MM.1S (cell line): ENCODE results near the gene CAV1.

Experiments
- DNase-seq: peaks from one replicate; pipeline ENCODE4 v3.0.0-alpha.2; 2015
- H2AFZ ChIP-seq: fragments of 300-600 bp; sonication (generic); 2 replicates; pipeline ENCODE4 v1.6.0; 2016; ENCODE audit warnings: antibody characterized with exemption, low read length
- H3F3A ChIP-seq: fragments of 300-600 bp; sonication (generic); 2 replicates; pipeline ENCODE4 v1.6.1; 2016; ENCODE audit warnings: mild to moderate bottlenecking, antibody characterized with exemption, low read length, moderate library complexity, mixed read lengths; ENCODE audit not compliant: insufficient read depth
- H3K27ac ChIP-seq: fragments of 300-600 bp; sonication (generic); 2 replicates; pipeline ENCODE4 v1.5.1; 2016; ENCODE audit warnings: mild to moderate bottlenecking, low read length
- H3K27me3 ChIP-seq: fragments of 300-600 bp; sonication (generic); replicated peaks from 2 replicates; pipeline ENCODE4 v1.6.0; 2016; ENCODE audit warnings: low read length; ENCODE audit not compliant: insufficient read depth
- H3K36me3 ChIP-seq: fragments of 300-600 bp; sonication (generic); replicated peaks from 2 replicates; pipeline ENCODE4 v1.6.1; 2016; ENCODE audit warnings: mild to moderate bottlenecking, low read length, mixed read lengths; ENCODE audit not compliant: insufficient read depth
- H3K4me1 ChIP-seq: fragments of 300-600 bp; sonication (generic); 2 replicates; pipeline ENCODE4 v1.6.1; 2016; ENCODE audit warnings: low read length, mixed read lengths
- H3K4me2 ChIP-seq: fragments of 300-600 bp; sonication (generic); 2 replicates; pipeline ENCODE4 v1.6.0; 2016; ENCODE audit warnings: low read depth, low read length
- H3K4me3 ChIP-seq: fragments of 300-600 bp; sonication (generic); 2 replicates; pipeline ENCODE4 v1.5.1; 2016; ENCODE audit warnings: low read length, mixed read lengths
- H3K79me2 ChIP-seq: fragments of 300-600 bp; sonication (generic); 2 replicates; pipeline ENCODE4 v1.6.1; 2016; ENCODE audit warnings: mixed run types, low read length, mixed read lengths
- H3K9ac ChIP-seq: fragments of 300-600 bp; sonication (generic); 2 replicates; pipeline ENCODE4 v1.6.1; 2016; ENCODE audit warnings: low read length, mixed read lengths
- H3K9me2 ChIP-seq: fragments of 300-600 bp; sonication (generic); replicated peaks from 2 replicates; pipeline ENCODE4 v1.6.1; 2016; ENCODE audit warnings: mild to moderate bottlenecking, low read length, mixed read lengths; ENCODE audit not compliant: insufficient read depth
- H3K9me3 ChIP-seq: fragments of 300-600 bp; sonication (generic); replicated peaks from 2 replicates; pipeline ENCODE4 v1.6.1; 2016; ENCODE audit warnings: mild to moderate bottlenecking, low read length, mixed read lengths; ENCODE audit not compliant: insufficient read depth
- H4K20me1 ChIP-seq: fragments of 300-600 bp; sonication (generic); 2 replicates; pipeline ENCODE4 v1.6.1; 2016; ENCODE audit warnings: mild to moderate bottlenecking, low read length, moderate library complexity, mixed read lengths; ENCODE audit not compliant: insufficient read depth
- CTCF ChIP-seq: fragments of 300-600 bp; sonication (generic); IDR thresholded peaks from 2 replicates; pipeline ENCODE4 v1.5.1; 2016; ENCODE audit warnings: antibody characterized with exemption, low read length, mixed read lengths
- EZH2 ChIP-seq: fragments of 300-600 bp; sonication (generic); optimal IDR thresholded peaks from 2 replicates; pipeline ENCODE3; 2017; ENCODE audit warnings: low read depth, mild to moderate bottlenecking, antibody characterized with exemption, low read length, mixed read lengths
- EZH2phosphoT487 ChIP-seq: fragments of 300-600 bp; sonication (generic); IDR thresholded peaks from 2 replicates; pipeline ENCODE4 v1.6.1; 2018; ENCODE audit warnings: antibody characterized with exemption, low read length

The CAV1 gene

GRCh38 chr7:116553168-116553964, 28.5 kb downstream of the CAV1 start:
- Histone ChIP-seq H3K4me1 (peaks cover 2% of the 10 kb centered on the region; the same call in 1 of the 2 replicates), H3K79me2 (0 out of 2 replicates have a peak, but pooled peaks cover 5% of the 10 kb centered on the region)
- TF ChIP-seq EZH2phosphoT487, result no peak
- no peak for TF ChIP-seq CTCF
- TF ChIP-seq EZH2, result no peak

DNA sequence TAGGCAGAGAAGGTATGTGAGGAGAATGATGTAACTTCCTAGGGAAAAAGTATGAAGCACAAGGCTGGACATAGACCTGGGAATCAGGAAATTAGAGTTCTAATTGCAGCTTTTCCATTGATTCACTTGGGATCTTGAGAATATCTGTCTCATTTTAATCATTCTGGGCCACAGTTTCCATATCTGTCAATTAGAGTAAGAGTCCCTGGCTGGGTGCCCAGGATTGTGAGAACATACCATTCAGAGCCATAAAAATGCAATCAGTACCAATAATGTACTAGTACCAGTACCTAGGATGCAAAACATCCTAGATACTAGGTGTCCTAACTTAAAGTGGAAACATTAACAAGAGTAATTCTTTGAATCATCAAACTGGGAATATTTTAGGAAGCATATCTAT, 29.6 kb downstream of the CAV1 start:
- no peak for DNase-seq

More at GRCh38 chr7:116553168-116553964, 28.5 kb downstream of the CAV1 start:
- Histone ChIP-seq H3K9me3 (no peaks in the 10 kb centered on the region), H3K9ac (no peak overlapping the region), H3K4me3 (no peak overlapping the region), H3K27ac (no peak overlapping the region), H4K20me1 (no peaks in the 10 kb centered on the region), H3K27me3 (no peaks in the 10 kb centered on the region), H3K36me3 (no peaks in the 10 kb centered on the region), H3F3A (no peaks in the 10 kb centered on the region), H3K4me2 (no peak overlapping the region), H3K9me2 (no peaks in the 10 kb centered on the region), H2AFZ (no peak overlapping the region)
- DNase-seq, result no peak

GRCh38 chr7:116554911-116555310, 30.1 kb downstream of the CAV1 start:
- no peak overlapping the region for H3K4me3 ChIP-seq
- H2AFZ ChIP-seq, result no peak overlapping the region
- no peaks in the 10 kb centered on the region for H3K4me1 ChIP-seq
- no peak overlapping the region for H3K9ac ChIP-seq
- H3K9me2 ChIP-seq, result no peaks in the 10 kb centered on the region
- peaks cover 7% of the 10 kb centered on the region; the same call in 1 of the 2 replicates for H3K36me3 ChIP-seq
- TF ChIP-seq EZH2 (no peak), EZH2phosphoT487 (no peak), CTCF (no peak)
- no peaks in the 10 kb centered on the region for H3F3A ChIP-seq
- no peak for DNase-seq
- no peaks in the 10 kb centered on the region for H4K20me1 ChIP-seq
- H3K27ac ChIP-seq, result no peak overlapping the region
- H3K79me2 ChIP-seq, result 0 out of 2 replicates have a peak, but pooled peaks cover 5% of the 10 kb centered on the region
- no peaks in the 10 kb centered on the region for H3K9me3 ChIP-seq
- no peaks in the 10 kb centered on the region for H3K27me3 ChIP-seq
- H3K4me2 ChIP-seq, result no peak overlapping the region

More for the DNA sequence above, 29.6 kb downstream of the CAV1 start:
- no peak overlapping the region for H3K27ac ChIP-seq
- no peaks in the 10 kb centered on the region for H3K4me1 ChIP-seq
- H3F3A ChIP-seq, result no peaks in the 10 kb centered on the region
- no peaks in the 10 kb centered on the region for H4K20me1 ChIP-seq
- H3K36me3 ChIP-seq, result 0 out of 2 replicates have a peak, but pooled peaks cover 2% of the 10 kb centered on the region
- no peaks in the 10 kb centered on the region for H3K9me2 ChIP-seq
- H3K4me2 ChIP-seq, result no peak overlapping the region
- no peaks in the 10 kb centered on the region for H3K27me3 ChIP-seq
- no peak for TF ChIP-seq EZH2
- TF ChIP-seq CTCF, result no peak
- no peak for TF ChIP-seq EZH2phosphoT487
- no peak overlapping the region for H2AFZ ChIP-seq
- H3K79me2 ChIP-seq, result 0 out of 2 replicates have a peak, but pooled peaks cover 5% of the 10 kb centered on the region
- H3K9me3 ChIP-seq, result no peaks in the 10 kb centered on the region
- no peak overlapping the region for H3K9ac ChIP-seq
- H3K4me3 ChIP-seq, result no peak overlapping the region
